ENCODE data around the gene POPDC2.

GRCh38 chr3:119700269-119700919 lies 40.0 kb upstream of the POPDC2 start:
- TF ChIP-seq POLR2A (IDR thresholded peaks at IDR 0.05; ENCODE audit: low read depth, low read length) (no peak), CTCF (conservative IDR thresholded peaks at IDR 0.05; ENCODE audit: low read depth, low read length) (no peak), MAFK (IDR thresholded peaks at IDR 0.05; ENCODE audit: low read depth, low read length) (no peak), SMC3 (IDR thresholded peaks at IDR 0.05; ENCODE audit: low read depth, low read length) (no peak), RFX5 (IDR thresholded peaks at IDR 0.05; ENCODE audit: low read depth, low read length) (no peak), RCOR1 (IDR thresholded peaks at IDR 0.05; ENCODE audit: insufficient replicate concordance, low read length) (no peak)
